NB4 (cell line): ENCODE results near the gene SIMC1.

Experiments used
- DNase-seq: peaks from one replicate; pipeline ENCODE4 v3.0.0; 2010; ENCODE audit warnings: low read depth
- H3K4me3 ChIP-seq: one replicate; pipeline ENCODE4 v1.5.1; 2011; ENCODE audit warnings: mild to moderate bottlenecking, low read depth, low read length, moderate library complexity
- MYC ChIP-seq: IDR thresholded peaks from 2 replicates; pipeline ENCODE4 v1.6.1; 2011; ENCODE audit warnings: low read depth, low read length
- POLR2A ChIP-seq: IDR thresholded peaks from 2 replicates; pipeline ENCODE4 v1.6.1; 2011; ENCODE audit warnings: mild to moderate bottlenecking; ENCODE audit not compliant: insufficient read length; ENCODE audit errors: extremely low read depth
- TF ChIP-seq, protein P1 (sequence below): IDR thresholded peaks from one replicate; pipeline ENCODE4 v1.5.1; 2012; ENCODE audit warnings: low read depth, low read length
- TF ChIP-seq, protein P2 (sequence below): IDR thresholded peaks from 2 replicates; pipeline ENCODE4 v1.6.1; 2011; ENCODE audit warnings: low read depth, low read length

SIMC1 gene

DNA sequence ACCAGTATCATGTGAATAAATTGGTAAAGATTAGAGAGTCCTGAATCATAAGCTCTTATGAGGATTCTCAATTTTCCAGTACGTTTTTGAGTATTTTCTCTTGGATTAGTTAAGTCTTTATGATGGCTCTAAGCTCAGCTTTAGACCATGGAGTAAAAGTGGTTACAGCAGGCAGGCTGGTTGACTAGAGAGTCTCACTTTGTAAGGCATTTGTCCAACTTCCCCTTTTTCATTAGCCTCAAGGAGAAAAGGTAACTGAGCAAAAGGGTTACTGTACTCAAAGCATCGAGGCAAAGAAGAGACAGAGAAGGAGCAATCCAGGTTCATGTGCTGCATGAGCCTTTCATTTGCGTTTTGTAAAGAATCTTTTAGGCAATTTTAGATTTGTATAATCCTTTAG, 141.7 kb downstream of the SIMC1 start:
- peak; percentile 64 for DNase-seq

DNA sequence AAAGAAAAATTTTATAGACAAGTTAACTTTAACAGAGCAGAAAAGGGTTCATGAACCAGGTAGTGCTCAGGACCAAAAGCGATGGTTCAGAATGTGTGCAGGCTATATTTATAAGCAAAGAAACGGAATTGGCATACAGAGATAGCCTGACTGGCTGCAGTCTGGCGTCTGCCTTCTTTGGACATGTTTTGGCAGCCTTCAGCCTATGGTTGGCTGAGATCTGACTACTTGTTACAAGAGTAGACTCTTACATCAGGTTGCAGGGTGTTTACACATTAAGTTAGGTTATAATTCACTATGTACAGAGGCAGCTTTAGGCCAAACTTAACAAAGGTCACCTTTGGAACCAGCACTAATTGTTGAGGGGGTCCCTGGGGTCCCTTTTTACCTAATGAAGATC, 143.2 kb downstream of the SIMC1 start:
- no peak for DNase-seq
- no peak overlapping the region for H3K4me3 ChIP-seq
- TF ChIP-seq, protein P1, sequence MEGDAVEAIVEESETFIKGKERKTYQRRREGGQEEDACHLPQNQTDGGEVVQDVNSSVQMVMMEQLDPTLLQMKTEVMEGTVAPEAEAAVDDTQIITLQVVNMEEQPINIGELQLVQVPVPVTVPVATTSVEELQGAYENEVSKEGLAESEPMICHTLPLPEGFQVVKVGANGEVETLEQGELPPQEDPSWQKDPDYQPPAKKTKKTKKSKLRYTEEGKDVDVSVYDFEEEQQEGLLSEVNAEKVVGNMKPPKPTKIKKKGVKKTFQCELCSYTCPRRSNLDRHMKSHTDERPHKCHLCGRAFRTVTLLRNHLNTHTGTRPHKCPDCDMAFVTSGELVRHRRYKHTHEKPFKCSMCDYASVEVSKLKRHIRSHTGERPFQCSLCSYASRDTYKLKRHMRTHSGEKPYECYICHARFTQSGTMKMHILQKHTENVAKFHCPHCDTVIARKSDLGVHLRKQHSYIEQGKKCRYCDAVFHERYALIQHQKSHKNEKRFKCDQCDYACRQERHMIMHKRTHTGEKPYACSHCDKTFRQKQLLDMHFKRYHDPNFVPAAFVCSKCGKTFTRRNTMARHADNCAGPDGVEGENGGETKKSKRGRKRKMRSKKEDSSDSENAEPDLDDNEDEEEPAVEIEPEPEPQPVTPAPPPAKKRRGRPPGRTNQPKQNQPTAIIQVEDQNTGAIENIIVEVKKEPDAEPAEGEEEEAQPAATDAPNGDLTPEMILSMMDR: no peak
- TF ChIP-seq, protein P2, sequence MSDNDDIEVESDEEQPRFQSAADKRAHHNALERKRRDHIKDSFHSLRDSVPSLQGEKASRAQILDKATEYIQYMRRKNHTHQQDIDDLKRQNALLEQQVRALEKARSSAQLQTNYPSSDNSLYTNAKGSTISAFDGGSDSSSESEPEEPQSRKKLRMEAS: no peak
- no peak for TF ChIP-seq POLR2A

More for the DNA sequence above, 141.7 kb downstream of the SIMC1 start:
- TF ChIP-seq, protein P2: no peak
- TF ChIP-seq POLR2A (no peak), MYC (no peak)
- TF ChIP-seq, protein P1: no peak
- no peak overlapping the region for H3K4me3 ChIP-seq

DNA sequence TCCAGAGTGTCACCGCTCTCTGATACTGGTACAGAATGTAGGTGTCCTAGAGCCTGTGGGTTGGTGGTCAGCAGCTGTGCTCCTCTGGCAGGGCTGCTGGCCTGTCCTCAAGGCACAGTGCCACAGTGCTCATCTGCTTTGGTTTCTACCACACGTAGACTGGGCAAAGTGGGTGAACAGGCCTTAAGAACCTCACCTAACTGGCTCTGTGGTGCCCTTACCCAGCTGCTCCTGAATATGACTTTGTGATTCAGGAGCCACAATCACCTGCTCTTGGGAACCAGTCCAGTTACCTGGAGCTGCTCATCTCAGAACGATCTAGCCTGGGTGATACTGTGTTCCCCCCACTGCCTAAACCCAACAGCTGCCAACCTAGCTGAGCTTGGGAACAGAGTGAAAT, 143.8 kb downstream of the SIMC1 start:
- no peak for DNase-seq
- H3K4me3 ChIP-seq: no peak overlapping the region
- TF ChIP-seq, protein P2: no peak
- TF ChIP-seq POLR2A (no peak), MYC (no peak)
- TF ChIP-seq, protein P1: no peak

DNA sequence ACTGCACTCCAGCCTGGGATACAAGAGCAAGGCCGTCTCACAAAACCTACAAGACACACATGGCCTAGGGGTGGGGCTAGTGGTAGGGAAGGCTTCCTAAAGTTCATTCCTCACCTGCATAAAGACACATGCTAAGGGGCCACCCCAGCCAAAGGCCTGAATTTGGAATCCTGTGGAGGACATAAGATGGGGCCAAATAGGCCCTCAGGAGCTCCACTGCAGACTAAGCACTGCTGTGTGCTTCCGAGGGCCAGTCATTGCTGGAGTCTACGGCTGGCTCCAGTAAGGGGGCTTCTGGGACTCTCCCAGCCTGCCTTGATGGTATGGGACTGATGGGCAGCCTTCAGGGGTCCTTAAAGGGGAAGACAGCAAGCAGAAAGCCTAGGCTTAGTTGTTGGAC, 144.5 kb downstream of the SIMC1 start:
- DNase-seq: no peak
- H3K4me3 ChIP-seq: no peak overlapping the region
- TF ChIP-seq MYC (no peak), POLR2A (no peak)
- TF ChIP-seq, protein P2: no peak
- TF ChIP-seq, protein P1: no peak

DNA sequence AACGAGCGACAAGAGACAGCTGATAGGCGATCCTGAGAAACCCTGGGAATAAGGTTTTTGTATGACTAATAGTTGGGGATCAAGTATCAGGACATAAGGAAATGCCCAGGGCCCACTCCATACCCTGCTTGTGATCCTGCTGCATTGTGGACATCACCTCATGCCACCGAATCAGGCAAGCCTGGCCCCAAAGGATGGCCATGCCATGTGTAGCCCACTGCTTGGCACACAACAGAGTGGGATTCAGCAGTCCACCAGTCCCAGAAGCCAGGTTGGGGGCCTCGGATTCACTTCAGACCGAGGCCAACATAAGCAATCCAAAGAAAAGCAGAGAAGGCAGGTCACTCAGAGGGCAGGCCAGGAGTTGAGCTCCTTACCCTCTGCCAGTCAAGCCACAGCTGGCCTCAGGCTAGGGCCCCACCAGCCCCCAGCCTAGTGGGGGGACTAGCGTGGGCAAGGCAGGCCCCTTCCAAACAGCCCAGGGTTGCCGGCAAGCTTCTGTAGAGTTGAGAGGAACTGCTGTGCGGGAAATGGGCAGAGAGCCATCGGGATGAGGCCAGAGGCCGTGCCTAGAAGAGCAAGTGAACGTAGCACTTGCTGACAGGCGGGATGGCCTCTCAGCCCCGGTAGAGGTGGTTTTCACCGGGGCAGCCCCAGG, 145.2 kb downstream of the SIMC1 start:
- TF ChIP-seq POLR2A: no peak
- TF ChIP-seq, protein P1: no peak
- no peak for TF ChIP-seq MYC
- TF ChIP-seq, protein P2: no peak

DNA sequence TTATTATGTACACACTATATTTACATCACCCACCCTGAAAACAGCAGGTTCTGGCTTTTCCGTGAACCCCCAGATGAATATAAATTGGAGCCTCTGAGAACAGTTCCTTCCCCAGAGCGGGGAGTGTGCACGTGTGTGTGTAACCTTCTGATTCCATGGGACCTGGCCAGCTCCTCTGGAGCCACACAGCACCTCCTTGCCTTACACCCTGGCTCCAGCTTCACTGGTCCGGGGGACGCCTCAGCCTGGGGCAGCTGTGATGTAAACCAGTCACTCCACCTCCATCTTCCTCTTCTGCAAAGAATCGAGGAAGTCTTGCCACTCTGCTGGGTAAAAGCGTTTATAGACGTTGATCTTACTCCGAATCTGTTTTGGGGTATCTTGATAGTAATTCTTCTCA, 145.7 kb downstream of the SIMC1 start:
- no peak overlapping the region for H3K4me3 ChIP-seq
- DNase-seq: no peak
- TF ChIP-seq, protein P2: no peak
- TF ChIP-seq MYC: no peak
- TF ChIP-seq, protein P1: no peak
- TF ChIP-seq POLR2A: no peak

More for the DNA sequence above, 145.2 kb downstream of the SIMC1 start:
- DNase-seq: no peak
- H3K4me3 ChIP-seq: no peak overlapping the region
